Activated T-helper 17 cell treated with anti-CD3 and anti-CD28 coated beads, Interleukin-2, amount 50 U/mL, for 72 hours (primary cell): ENCODE results near the gene IMPACT. TPM values are rescaled to one million over a fixed set of nuclear protein-coding genes. Genes with fewer than 3 reads are reported as not detected.

ENCODE experiments used
- ATAC-seq: fragments of 150-1000 bp; cut with Tn5 transposase; replicated peaks from 2 replicates; pipeline ENCODE4 v1.10.0; 2021; ENCODE audit warnings: mild to moderate bottlenecking, moderate library complexity
- H3K27ac Mint-ChIP-seq: one replicate; pipeline ENCODE4 v1.8.0; 2022; ENCODE audit warnings: mixed read lengths
- H3K27me3 Mint-ChIP-seq: one replicate; pipeline ENCODE4 v1.8.0; 2022; ENCODE audit warnings: mixed read lengths
- H3K36me3 Mint-ChIP-seq: one replicate; pipeline ENCODE4 v1.8.0; 2022; ENCODE audit warnings: low read depth, mild to moderate bottlenecking, mixed read lengths
- H3K4me1 Mint-ChIP-seq: one replicate; pipeline ENCODE4 v1.8.0; 2022; ENCODE audit warnings: mixed read lengths
- H3K4me3 Mint-ChIP-seq: one replicate; pipeline ENCODE4 v1.8.0; 2022; ENCODE audit warnings: mild to moderate bottlenecking, mixed read lengths
- H3K9me3 Mint-ChIP-seq: one replicate; pipeline ENCODE4 v1.8.0; 2022; ENCODE audit warnings: mixed read lengths
- total RNA-seq, 2 donors: library from RNA; stranded (reverse); gene quantifications; one replicate each; pipeline ENCODE4 v1.2.3, GENCODE V29; 2022

IMPACT gene
- total RNA-seq, 2 donors from 2014 or later, result 8.9 to 13.0 TPM

GRCh38 chr18:24446953-24447538, 20.6 kb downstream of the IMPACT start:
- H3K4me1 Mint-ChIP-seq, result peaks cover 4% of the 10 kb centered on the region
- ATAC-seq, result no peak
- no peak overlapping the region for H3K4me3 Mint-ChIP-seq
- H3K27me3 Mint-ChIP-seq, result no peaks in the 10 kb centered on the region
- peaks cover 86% of the 10 kb centered on the region for H3K36me3 Mint-ChIP-seq
- H3K27ac Mint-ChIP-seq, result no peak overlapping the region
- no peaks in the 10 kb centered on the region for H3K9me3 Mint-ChIP-seq

GRCh38 chr18:24447961-24448360, 21.5 kb downstream of the IMPACT start:
- no peak overlapping the region for H3K4me3 Mint-ChIP-seq
- H3K4me1 Mint-ChIP-seq, result peaks cover 4% of the 10 kb centered on the region
- peaks cover 84% of the 10 kb centered on the region for H3K36me3 Mint-ChIP-seq
- no peak for ATAC-seq
- H3K27ac Mint-ChIP-seq, result no peak overlapping the region
- H3K9me3 Mint-ChIP-seq, result no peaks in the 10 kb centered on the region
- no peaks in the 10 kb centered on the region for H3K27me3 Mint-ChIP-seq

GRCh38 chr18:24456549-24456948, 30.1 kb downstream of the IMPACT start:
- Mint-ChIP-seq H3K27me3 (no peaks in the 10 kb centered on the region), H3K4me3 (peak overlapping the region; percentile 51), H3K27ac (peak overlapping the region; percentile 49), H3K36me3 (peaks cover 6% of the 10 kb centered on the region), H3K4me1 (peaks cover 4% of the 10 kb centered on the region), H3K9me3 (no peaks in the 10 kb centered on the region)
- ATAC-seq, result peak; percentile 87

- Mint-ChIP-seq H3K4me1 (peaks cover 17% of the 10 kb centered on the region), H3K36me3 (no peaks in the 10 kb centered on the region), H3K9me3 (no peaks in the 10 kb centered on the region), H3K4me3 (peak overlapping the region; percentile 75), H3K27me3 (no peaks in the 10 kb centered on the region), H3K27ac (no peak overlapping the region)
- no peak for ATAC-seq
Observed at GRCh38 chr18:24459772-24460171, 33.3 kb downstream of the IMPACT start.

GRCh38 chr18:24460388-24460787, 33.9 kb downstream of the IMPACT start, which contains the start of gene HRH4:
Gene HRH4, plus strand, starts transcription at chr18:24460637. Its CDS starts 92 bp downstream, at chr18:24460729.
- H3K4me3 Mint-ChIP-seq, result peak within 1 kb of the TSS; percentile 75
- peak; percentile 21 for ATAC-seq
- peaks cover 17% of the 10 kb centered on the region for H3K4me1 Mint-ChIP-seq
- H3K9me3 Mint-ChIP-seq, result no peaks in the 10 kb centered on the region
- H3K27ac Mint-ChIP-seq, result peak within 1 kb of the TSS; percentile 69
- H3K27me3 Mint-ChIP-seq, result no peaks in the 10 kb centered on the region
- peaks cover 2% of the 10 kb centered on the region for H3K36me3 Mint-ChIP-seq

GRCh38 chr18:24461996-24462395, 35.5 kb downstream of the IMPACT start:
- ATAC-seq, result peak; percentile 13
- H3K27me3 Mint-ChIP-seq, result no peaks in the 10 kb centered on the region
- H3K4me1 Mint-ChIP-seq, result peaks cover 18% of the 10 kb centered on the region
- peak overlapping the region; percentile 69 for H3K27ac Mint-ChIP-seq
- no peaks in the 10 kb centered on the region for H3K9me3 Mint-ChIP-seq
- peaks cover 5% of the 10 kb centered on the region for H3K36me3 Mint-ChIP-seq
- H3K4me3 Mint-ChIP-seq, result peak overlapping the region; percentile 75

- Mint-ChIP-seq H3K27ac (peak overlapping the region; percentile 69), H3K4me3 (peak overlapping the region; percentile 75), H3K9me3 (no peaks in the 10 kb centered on the region), H3K4me1 (peaks cover 21% of the 10 kb centered on the region), H3K27me3 (no peaks in the 10 kb centered on the region), H3K36me3 (peaks cover 5% of the 10 kb centered on the region)
- ATAC-seq, result peak; percentile 16
Observed at GRCh38 chr18:24462838-24463775, 36.6 kb downstream of the IMPACT start.

GRCh38 chr18:24465486-24465885, 39.0 kb downstream of the IMPACT start:
- Mint-ChIP-seq H3K27me3 (no peaks in the 10 kb centered on the region), H3K4me3 (peak overlapping the region; percentile 75), H3K4me1 (peaks cover 26% of the 10 kb centered on the region), H3K9me3 (no peaks in the 10 kb centered on the region), H3K27ac (peak overlapping the region; percentile 60), H3K36me3 (peaks cover 16% of the 10 kb centered on the region)
- no peak for ATAC-seq

- H3K36me3 Mint-ChIP-seq, result peaks cover 21% of the 10 kb centered on the region
- H3K27me3 Mint-ChIP-seq, result no peaks in the 10 kb centered on the region
- peaks cover 28% of the 10 kb centered on the region for H3K4me1 Mint-ChIP-seq
- peak overlapping the region; percentile 39 for H3K27ac Mint-ChIP-seq
- peak overlapping the region; percentile 52 for H3K4me3 Mint-ChIP-seq
- no peaks in the 10 kb centered on the region for H3K9me3 Mint-ChIP-seq
- ATAC-seq, result peak; percentile 57
Observed at GRCh38 chr18:24466771-24467170, 40.3 kb downstream of the IMPACT start.

GRCh38 chr18:24470022-24470618, 43.6 kb downstream of the IMPACT start:
- no peaks in the 10 kb centered on the region for H3K27me3 Mint-ChIP-seq
- H3K4me1 Mint-ChIP-seq, result peaks cover 24% of the 10 kb centered on the region
- peak overlapping the region; percentile 80 for H3K27ac Mint-ChIP-seq
- peak; percentile 6 for ATAC-seq
- H3K9me3 Mint-ChIP-seq, result no peaks in the 10 kb centered on the region
- H3K4me3 Mint-ChIP-seq, result peak overlapping the region; percentile 73
- peaks cover 31% of the 10 kb centered on the region for H3K36me3 Mint-ChIP-seq

- Mint-ChIP-seq H3K9me3 (no peaks in the 10 kb centered on the region), H3K27me3 (no peaks in the 10 kb centered on the region), H3K4me3 (peak overlapping the region; percentile 73), H3K27ac (peak overlapping the region; percentile 33), H3K4me1 (peaks cover 24% of the 10 kb centered on the region), H3K36me3 (peaks cover 26% of the 10 kb centered on the region)
- ATAC-seq, result peak; percentile 48
Observed at GRCh38 chr18:24470805-24471204, 44.3 kb downstream of the IMPACT start.

- peak overlapping the region; percentile 47 for H3K27ac Mint-ChIP-seq
- peaks cover 20% of the 10 kb centered on the region for H3K4me1 Mint-ChIP-seq
- no peak for ATAC-seq
- peak overlapping the region; percentile 26 for H3K4me3 Mint-ChIP-seq
- peaks cover 37% of the 10 kb centered on the region for H3K36me3 Mint-ChIP-seq
- no peaks in the 10 kb centered on the region for H3K9me3 Mint-ChIP-seq
- H3K27me3 Mint-ChIP-seq, result no peaks in the 10 kb centered on the region
Observed at GRCh38 chr18:24472591-24472990, 46.1 kb downstream of the IMPACT start.

- no peaks in the 10 kb centered on the region for H3K9me3 Mint-ChIP-seq
- H3K27me3 Mint-ChIP-seq, result no peaks in the 10 kb centered on the region
- H3K36me3 Mint-ChIP-seq, result peaks cover 37% of the 10 kb centered on the region
- no peak overlapping the region for H3K27ac Mint-ChIP-seq
- ATAC-seq, result no peak
- no peak overlapping the region for H3K4me3 Mint-ChIP-seq
- H3K4me1 Mint-ChIP-seq, result peaks cover 16% of the 10 kb centered on the region
Observed at GRCh38 chr18:24474406-24474805, 47.9 kb downstream of the IMPACT start.

GRCh38 chr18:24475926-24476589, 49.6 kb downstream of the IMPACT start:
- H3K4me3 Mint-ChIP-seq, result no peak overlapping the region
- peaks cover 23% of the 10 kb centered on the region for H3K36me3 Mint-ChIP-seq
- no peak overlapping the region for H3K27ac Mint-ChIP-seq
- no peaks in the 10 kb centered on the region for H3K27me3 Mint-ChIP-seq
- ATAC-seq, result peak; percentile 58
- peaks cover 7% of the 10 kb centered on the region for H3K4me1 Mint-ChIP-seq
- no peaks in the 10 kb centered on the region for H3K9me3 Mint-ChIP-seq
